Measurements from ENCODE around the gene BMAL1.
"Not testable (repeated sequence)": the region's sequence is repeated elsewhere in the genome, so short reads cannot be mapped to it uniquely, and the experiment has no call there.

The BMAL1 gene

GRCh38 chr11:13391217-13391616, 113.6 kb downstream of the BMAL1 start:
- no peak for DNase-seq

GRCh38 chr11:13398335-13398734, 120.7 kb downstream of the BMAL1 start:
- not testable (repeated sequence) for DNase-seq

- DNase-seq, result no peak
Measured at GRCh38 chr11:13405220-13405619, 127.6 kb downstream of the BMAL1 start.

- no peak for DNase-seq
Measured at GRCh38 chr11:13415201-13415600, 137.6 kb downstream of the BMAL1 start.

GRCh38 chr11:13421561-13421960, 144.0 kb downstream of the BMAL1 start:
- no peak for DNase-seq

- DNase-seq, result no peak
Measured at GRCh38 chr11:13423372-13423771, 145.8 kb downstream of the BMAL1 start.

GRCh38 chr11:13427440-13427839, 149.8 kb downstream of the BMAL1 start:
- no peak for DNase-seq

GRCh38 chr11:13429288-13429687, 151.7 kb downstream of the BMAL1 start:
- no peak for DNase-seq

- DNase-seq, result no peak
Measured at GRCh38 chr11:13429836-13430235, 152.2 kb downstream of the BMAL1 start.

GRCh38 chr11:13433437-13433836, 155.8 kb downstream of the BMAL1 start:
- DNase-seq, result no peak

GRCh38 chr11:13434247-13435205, 156.9 kb downstream of the BMAL1 start:
- DNase-seq, result no peak

- not testable (repeated sequence) for DNase-seq
Measured at GRCh38 chr11:13436836-13437235, 159.2 kb downstream of the BMAL1 start.

Measured in NCI-H2171 (cell line).